Esophagus squamous epithelium (tissue), 5 donors: ENCODE measurements around the gene NOC4L. TPM values are rescaled to one million over a fixed set of nuclear protein-coding genes. Genes with fewer than 3 reads are reported as not detected.

Source experiments
- DNase-seq: peaks from one replicate; lab custom pipeline; 2025; lab: John Stamatoyannopoulos, UW
- H3K27ac ChIP-seq, 4 donors: fragments of 200-600 bp; sonication (generic); one replicate each; pipeline ENCODE4 v1.5.1; 2016 to 2019; ENCODE audit warnings: mild to moderate bottlenecking in 1 of 4
- H3K27me3 ChIP-seq, 4 donors: fragments of 200-600 bp; sonication (generic); 1 replicate in 3 of 4; 2 replicates in 1 of 4; pipeline versions ENCODE4 v1.5.1 to v1.6.0; 2017 to 2021; ENCODE audit warnings: antibody characterized with exemption in 1 of 4
- H3K36me3 ChIP-seq, 3 donors: fragments of 200-600 bp; sonication (generic); one replicate each; pipeline ENCODE4 v1.5.1; 2016 to 2019
- H3K4me1 ChIP-seq, 3 donors: fragments of 200-600 bp; sonication (generic); one replicate each; pipeline ENCODE4 v1.5.1; 2017 to 2019
- H3K4me3 ChIP-seq, 4 donors: fragments of 200-600 bp; sonication (generic); 1 replicate in 3 of 4; 2 replicates in 1 of 4; pipeline ENCODE4 v1.5.1; 2016 to 2019; ENCODE audit warnings: mild to moderate bottlenecking in 2 of 4, moderate library complexity in 1 of 4
- H3K9me3 ChIP-seq, 3 donors: fragments of 200-600 bp; sonication (generic); one replicate each; pipeline ENCODE4 v1.5.1; 2016 to 2019
- CTCF ChIP-seq, 6 experiments: fragments of 450-650 bp in 4 of 6; fragments of 200-600 bp in 2 of 6; sonication (generic) in 2 of 6; IDR thresholded peaks; one replicate each; pipeline ENCODE4 v1.5.1; 2016 to 2019; ENCODE audit warnings: antibody characterized with exemption in 6 of 6, mild to moderate bottlenecking in 4 of 6, moderate library complexity in 4 of 6
- POLR2A ChIP-seq, 4 donors: fragments of 450-650 bp; IDR thresholded peaks; one replicate each; pipeline ENCODE4 v1.6.1; 2017; ENCODE audit warnings: antibody characterized with exemption in 4 of 4, mild to moderate bottlenecking in 4 of 4, moderate library complexity in 3 of 4
- whole genome bisulfite sequencing, 2 donors: methylation state at CpG; one replicate each; pipeline ENCODE4 v1.1.5; 2018; 5-methylcytosine and 5-hydroxymethylcytosine counted together
- intact Hi-C: fragments of 100-400 bp; cut with DNase I; formaldehyde crosslinking; loops from one replicate; pipeline ENCODE4 v1.15.0; 2022
- total RNA-seq, 4 donors: library from RNA; depleted of rRNA; stranded (reverse); fragments of >200 nt; gene quantifications; one replicate each; pipeline ENCODE4 v1.1.0, GENCODE V29; 2016
- donor health status: DM: yes; HTN: yes; CAD: no.

Gene NOC4L
- total RNA-seq, 4 donors from 2014 or later: 9.6 to 12.1 (median 11.1) TPM

- H3K27me3 ChIP-seq: no peaks in the 10 kb centered on the region
- TF ChIP-seq CTCF (IDR thresholded peaks at IDR 0.05): no peak
- TF ChIP-seq POLR2A (IDR thresholded peaks at IDR 0.05): no peak
- intact Hi-C loops: no loop called here
- DNase-seq: no peak
- no peaks in the 10 kb centered on the region for H3K9me3 ChIP-seq
- peaks cover 8 to 95% (median 14%) of the 10 kb centered on the region in 3 donors for H3K36me3 ChIP-seq
- H3K4me1 ChIP-seq: no peaks in the 10 kb centered on the region
- H3K27ac ChIP-seq: no peak overlapping the region
- H3K4me3 ChIP-seq: no peak overlapping the region
- WGBS, 2 donors: 85 to 97% methylated on average over 11 to 12 of the region's 12 CpGs
Measured at GRCh38 chr12:132123970-132124765, 20.1 kb upstream of the NOC4L start.

- Histone ChIP-seq H3K9me3 (no peaks in the 10 kb centered on the region), H3K4me1 (no peaks in the 10 kb centered on the region), H3K4me3 (no peak overlapping the region), H3K36me3 (peaks cover 8 to 98% (median 14%) of the 10 kb centered on the region in 3 donors), H3K27me3 (no peaks in the 10 kb centered on the region), H3K27ac (no peak overlapping the region)
- 85 to 96% methylated on average over 17 to 19 of the region's 19 CpGs for WGBS, 2 donors
- TF ChIP-seq POLR2A (IDR thresholded peaks at IDR 0.05) (no peak), CTCF (IDR thresholded peaks at IDR 0.05) (no peak)
- DNase-seq: no peak
- intact Hi-C loops: no loop called here
Measured at GRCh38 chr12:132124766-132125425, 19.4 kb upstream of the NOC4L start.

- WGBS, 2 donors: 91 to 96% methylated on average over 10 of the region's 12 CpGs
- no peak for DNase-seq
Measured at GRCh38 chr12:132125736-132126135, 18.5 kb upstream of the NOC4L start.

GRCh38 chr12:132127041-132127440, 17.2 kb upstream of the NOC4L start:
- H3K4me3 ChIP-seq: no peak overlapping the region
- 100% methylated on average over 2 to 3 of the region's 8 CpGs for WGBS, 2 donors
- TF ChIP-seq POLR2A (IDR thresholded peaks at IDR 0.05) (no peak), CTCF (IDR thresholded peaks at IDR 0.05) (no peak)
- H3K9me3 ChIP-seq: no peaks in the 10 kb centered on the region
- H3K27ac ChIP-seq: no peak overlapping the region
- H3K36me3 ChIP-seq: peaks cover 8 to 77% (median 14%) of the 10 kb centered on the region in 3 donors
- no peak for DNase-seq
- no peaks in the 10 kb centered on the region for H3K27me3 ChIP-seq
- intact Hi-C loops: no loop called here
- H3K4me1 ChIP-seq: no peaks in the 10 kb centered on the region

More at GRCh38 chr12:132125736-132126135, 18.5 kb upstream of the NOC4L start:
- Histone ChIP-seq H3K36me3 (peaks cover 8 to 90% (median 14%) of the 10 kb centered on the region in 3 donors), H3K4me3 (no peak overlapping the region), H3K27ac (no peak overlapping the region), H3K9me3 (no peaks in the 10 kb centered on the region), H3K4me1 (no peaks in the 10 kb centered on the region), H3K27me3 (no peaks in the 10 kb centered on the region)
- intact Hi-C loops: no loop called here
- no peak for TF ChIP-seq POLR2A (IDR thresholded peaks at IDR 0.05)
- no peak for TF ChIP-seq CTCF (IDR thresholded peaks at IDR 0.05)

- no peaks in the 10 kb centered on the region for H3K27me3 ChIP-seq
- peaks cover 8 to 59% (median 14%) of the 10 kb centered on the region in 3 donors for H3K36me3 ChIP-seq
- no peaks in the 10 kb centered on the region for H3K9me3 ChIP-seq
- H3K4me1 ChIP-seq: no peaks in the 10 kb centered on the region
- 91 to 97% methylated on average over 3 of the region's 3 CpGs for WGBS, 2 donors
- intact Hi-C loops: no loop called here
- DNase-seq: no peak
- no peak overlapping the region for H3K27ac ChIP-seq
- no peak overlapping the region for H3K4me3 ChIP-seq
- TF ChIP-seq CTCF (IDR thresholded peaks at IDR 0.05) (no peak), POLR2A (IDR thresholded peaks at IDR 0.05) (no peak)
Measured at GRCh38 chr12:132129007-132129406, 15.2 kb upstream of the NOC4L start.
